K562 (cell line): ENCODE data around the gene GYG1. TPM values are rescaled to one million over a fixed set of nuclear protein-coding genes. Genes with fewer than 3 reads are reported as not detected.

ENCODE experiments used
- ATAC-seq: fragments of 200-7000 bp; cut with Tn5 transposase; 3 replicates; pipeline ENCODE4 v1.9.1; 2020; ENCODE audit warnings: moderate library complexity
- BruUV-seq: library from RNA; stranded (reverse); fragments of 400-500 nt; replicated peaks from 2 replicates; lab custom pipeline; 2021; lab: Mats Ljungman, UMichigan
- CTCF ChIA-PET: fragments of 300-600 bp; formaldehyde crosslinking; extraction: SDS; loops from one replicate; lab custom pipeline; 2021; ENCODE audit warnings: low intra/inter-chr PET ratio; lab: Yijun Ruan, JAX
- POLR2A ChIA-PET: fragments of 300-600, 350-650 bp; sonication (Branson Sonifier 250); formaldehyde crosslinking; extraction: SDS; loops from one replicate; lab custom pipeline; 2021; ENCODE audit warnings: antibody characterized with exemption, inconsistent platforms; lab: Yijun Ruan, JAX
- DNase-seq, 4 experiments: peaks; one replicate each; pipeline versions ENCODE4 v3.0.0 to v3.0.0-alpha.2; 2011 to 2018; ENCODE audit warnings: low spot score in 3 of 4, mixed read lengths in 3 of 4; ENCODE audit errors: extremely low read depth in 1 of 4
- FAIRE-seq: peaks from 2 replicates; lab custom pipeline; 2011; peaks lifted over from hg19 to GRCh38; lab: Jason Lieb, UNC
- H2AFZ ChIP-seq: 2 replicates; pipeline ENCODE4 v1.6.0; 2011; ENCODE audit warnings: low read depth, low read length, control low read depth, inconsistent platforms
- H3K27ac ChIP-seq: fragments of 200-600 bp; 3 replicates; pipeline ENCODE4 v1.8.0; 2011; ENCODE audit warnings: low read depth, mild to moderate bottlenecking, control low read depth, inconsistent platforms, low read length, moderate library complexity, mixed read lengths; ENCODE audit errors: extremely low read depth
- H3K27me3 ChIP-seq, 2 experiments: fragments of 300-600 bp in 1 of 2; 2 replicates in 1 of 2; 3 replicates in 1 of 2; pipeline versions ENCODE4 v1.6.0 to v1.8.0; 2011; ENCODE audit warnings: inconsistent platforms in 2 of 2, low read length in 2 of 2, mild to moderate bottlenecking in 1 of 2, mixed read lengths in 1 of 2, moderate library complexity in 1 of 2; ENCODE audit not compliant: control insufficient read depth in 2 of 2, insufficient read depth in 2 of 2
- H3K36me3 ChIP-seq: fragments of 300-600 bp; 3 replicates; pipeline ENCODE4 v1.8.0; 2011; ENCODE audit warnings: mild to moderate bottlenecking, low read length, inconsistent platforms; ENCODE audit not compliant: control insufficient read depth, insufficient read depth
- H3K4me1 ChIP-seq, 2 experiments: fragments of 200-600 bp in 1 of 2; replicated peaks in 1 of 2; 2 replicates in 1 of 2; 3 replicates in 1 of 2; pipeline versions ENCODE4 v1.5.1 to v1.8.0; 2011; ENCODE audit warnings: inconsistent platforms in 2 of 2, low read length in 2 of 2, mild to moderate bottlenecking in 1 of 2, mixed read lengths in 1 of 2, moderate library complexity in 1 of 2; ENCODE audit not compliant: control insufficient read depth in 2 of 2, insufficient read depth in 2 of 2
- H3K4me2 ChIP-seq: 2 replicates; pipeline ENCODE4 v1.6.1; 2011; ENCODE audit warnings: low read length, control low read depth, inconsistent platforms, mixed read lengths; ENCODE audit not compliant: insufficient read depth
- H3K4me3 ChIP-seq: fragments of 200-600 bp; sonication (generic), shearing (Covaris generic); 2 replicates; pipeline ENCODE4 v1.5.1; 2016; ENCODE audit warnings: control low read depth, inconsistent platforms
- H3K79me2 ChIP-seq: fragments of 200-600 bp; 3 replicates; pipeline ENCODE4 v1.8.0; 2011; ENCODE audit warnings: low read length, inconsistent platforms; ENCODE audit not compliant: control insufficient read depth, insufficient read depth
- H3K9ac ChIP-seq, 2 experiments: 2 replicates each; pipeline versions ENCODE4 v1.6.0 to v1.6.1; 2011; ENCODE audit warnings: low read depth in 2 of 2, low read length in 2 of 2, control low read depth in 1 of 2, inconsistent platforms in 1 of 2, mild to moderate bottlenecking in 1 of 2, mixed read lengths in 1 of 2; ENCODE audit not compliant: insufficient read depth in 1 of 2
- H3K9me1 ChIP-seq: one replicate; pipeline ENCODE4 v1.6.0; 2011; ENCODE audit warnings: inconsistent platforms, mild to moderate bottlenecking, low read length, moderate library complexity; ENCODE audit not compliant: control insufficient read depth, insufficient read depth
- H3K9me3 ChIP-seq: replicated peaks from 2 replicates; pipeline ENCODE4 v1.5.1; 2011; ENCODE audit warnings: low read depth, low read length, inconsistent platforms; ENCODE audit not compliant: control insufficient read depth, insufficient read depth
- H4K20me1 ChIP-seq: replicated peaks from 2 replicates; pipeline ENCODE4 v1.6.1; 2011; ENCODE audit warnings: low read length, inconsistent platforms, mixed read lengths; ENCODE audit not compliant: control insufficient read depth, insufficient read depth
- ARID1B ChIP-seq: fragments of 450-650 bp; IDR thresholded peaks from 2 replicates; pipeline ENCODE4 v1.6.1; 2016; ENCODE audit warnings: antibody characterized with exemption, mild to moderate bottlenecking, inconsistent platforms
- ARID3B ChIP-seq: fragments of 250-450 bp; sonication (Bioruptor Pico); IDR thresholded peaks from 2 replicates; pipeline ENCODE4 v1.4.0; 2020; ENCODE audit warnings: borderline replicate concordance
- CHD2 ChIP-seq: IDR thresholded peaks from 2 replicates; pipeline ENCODE4 v1.6.1; 2011; ENCODE audit warnings: low read depth, low read length
- FOXA3 ChIP-seq, 2 experiments: fragments of 450-650 bp in 1 of 2; sonication (generic) in 1 of 2; formaldehyde crosslinking; IDR thresholded peaks in 1 of 2; conservative IDR thresholded peaks in 1 of 2; 2 replicates each; pipeline versions ENCODE4 v1.4.0 to v1.8.0; 2020 to 2022; ENCODE audit warnings: mild to moderate bottlenecking in 2 of 2, missing genetic modification reagents in 1 of 2
- HNRNPK ChIP-seq: fragments of 200-400 bp; formaldehyde crosslinking; IDR thresholded peaks from one replicate; pipeline ENCODE4 v1.6.1; 2018; ENCODE audit warnings: mild to moderate bottlenecking, low read depth, low read length; ENCODE audit not compliant: poor library complexity, severe bottlenecking
- MYBL2 ChIP-seq, 2 experiments: fragments of 450-650 bp in 1 of 2; sonication (generic) in 1 of 2; formaldehyde crosslinking in 1 of 2; IDR thresholded peaks; 2 replicates each; pipeline versions ENCODE4 v1.6.1 to v1.8.1; 2017 to 2022; ENCODE audit warnings: borderline replicate concordance in 1 of 2, inconsistent platforms in 1 of 2, low read depth in 1 of 2, mild to moderate bottlenecking in 1 of 2, missing genetic modification reagents in 1 of 2, moderate library complexity in 1 of 2
- POLR2G ChIP-seq: fragments of 200-400 bp; formaldehyde crosslinking; IDR thresholded peaks from 2 replicates; pipeline ENCODE4 v1.6.1; 2017; ENCODE audit warnings: low read depth, mild to moderate bottlenecking, antibody characterized with exemption, low read length, moderate library complexity
- RERE ChIP-seq: sonication (generic); formaldehyde crosslinking; IDR thresholded peaks from 2 replicates; pipeline ENCODE4 v1.8.0; 2023; ENCODE audit warnings: missing genetic modification reagents, mild to moderate bottlenecking, borderline replicate concordance
- SMARCB1 ChIP-seq: IDR thresholded peaks from 2 replicates; pipeline ENCODE4 v1.6.1; 2011; ENCODE audit warnings: improper control_type of control experiment, low read depth; ENCODE audit not compliant: insufficient read length
- ZNF121 ChIP-seq: sonication (generic); formaldehyde crosslinking; conservative IDR thresholded peaks from 2 replicates; pipeline ENCODE4 v1.8.0; 2022; ENCODE audit warnings: missing genetic modification reagents
- ZNF217 ChIP-seq: sonication (generic); formaldehyde crosslinking; IDR thresholded peaks from 2 replicates; pipeline ENCODE4 v1.8.0; 2022; ENCODE audit warnings: mild to moderate bottlenecking, missing genetic modification reagents
- ZNF511 ChIP-seq: sonication (generic); formaldehyde crosslinking; IDR thresholded peaks from 2 replicates; pipeline ENCODE4 v1.8.0; 2022; ENCODE audit warnings: mild to moderate bottlenecking, missing genetic modification reagents
- ZNF512 ChIP-seq: IDR thresholded peaks from 2 replicates; pipeline ENCODE4 v1.6.1; 2016; ENCODE audit warnings: missing genetic modification characterization, missing compliant biosample characterization
- WGBS: fragments of 100-300 bp; shearing (Covaris generic); methylation state at CpG from one replicate; pipeline ENCODE4 v1.1.6; 2016; ENCODE audit warnings: low coverage, mixed read lengths; ENCODE audit not compliant: insufficient coverage; ENCODE audit errors: missing lambda C conversion rate; 5-methylcytosine and 5-hydroxymethylcytosine counted together
- in situ Hi-C: fragments of 300-500 bp; cut with MboI; formaldehyde crosslinking; loops from 4 replicates; pipeline ENCODE4 v1.15.0; 2018; ENCODE audit warnings: inconsistent platforms, mixed read lengths
- intact Hi-C: fragments of 100-400 bp; cut with micrococcal nuclease; formaldehyde crosslinking; loops from 2 replicates; pipeline ENCODE4 v1.14.2; 2022
- polyA plus RNA-seq, 8 experiments: library from polyadenylated mRNA; depleted of rRNA in 4 of 8; stranded (reverse) in 5 of 8; unstranded in 3 of 8; fragments of >200 nt; fragmentation: Nextera tagmentation in 2 of 8; fragmentation: Illumina TruSeq in 1 of 8; extraction: Ambion mirVana in 2 of 8; extraction: Trizol in 1 of 8; gene quantifications; 2 replicates each; pipeline versions ENCODE4 v1.2.1 to v1.2.3, GENCODE V29; 2011 to 2014; ENCODE audit warnings: inconsistent platforms in 1 of 8, missing spikeins in 1 of 8
- total RNA-seq, 7 experiments: library from RNA; depleted of rRNA in 6 of 7; stranded (reverse); fragments of >200 nt in 6 of 7; fragmentation: Illumina TruSeq in 2 of 7; extraction: Trizol in 2 of 7; gene quantifications; 2 replicates each; pipeline versions ENCODE4 v1.2.1 to v1.2.3, GENCODE V29; 2011 to 2021; ENCODE audit warnings: low replicate concordance in 1 of 7

Gene GYG1
- total and polyA plus RNA-seq, 9 of the 15 experiments (the other 6 are each of a cell fraction or from before 2014, with no cell fraction given) = 14.6 to 38.4 (median 24.6) TPM

- H3K4me1 ChIP-seq = peaks cover 0 to under 1% of the 10 kb centered on the region in 2 experiments; a peak in 2 of 5 replicates
- peaks cover 2% of the 10 kb centered on the region; the same call in 2 of the 3 replicates for H3K79me2 ChIP-seq
- no peak overlapping the region for H3K27ac ChIP-seq
- POLR2A ChIA-PET = no interaction called here
- H2AFZ ChIP-seq = no peak overlapping the region
- H3K9me3 ChIP-seq = no peaks in the 10 kb centered on the region
- WGBS = 100% methylated on average over 1 of the region's 1 CpG
- H4K20me1 ChIP-seq = no peaks in the 10 kb centered on the region
- DNase-seq = no peak
- no peak for ATAC-seq
- in situ Hi-C loops = no loop called here
- CTCF ChIA-PET = no interaction called here
- H3K27me3 ChIP-seq = no peaks in the 10 kb centered on the region
- no peak overlapping the region for H3K4me3 ChIP-seq
- no peak overlapping the region for H3K9ac ChIP-seq
- BruUV-seq = no TSS peak
- H3K4me2 ChIP-seq = no peak overlapping the region
- intact Hi-C loops = no loop called here
- H3K36me3 ChIP-seq = peaks cover 38% of the 10 kb centered on the region; the same call in 2 of the 3 replicates
- H3K9me1 ChIP-seq = no peaks in the 10 kb centered on the region
- no peak for FAIRE-seq
- TF ChIP-seq SMARCB1 (no peak), MYBL2 (IDR thresholded peaks at IDR 0.05; ENCODE audit: low read depth) (no peak), MYBL2 (CRISPR knock-in tag; IDR thresholded peaks at IDR 0.05; ENCODE audit: borderline replicate concordance) (no peak), ZNF512 (tag) (no peak), ARID1B (no peak), HNRNPK (no peak), ZNF511 (CRISPR knock-in tag) (no peak), FOXA3 (CRISPR knock-in tag; conservative IDR thresholded peaks at IDR 0.05 in 1 of 2, IDR thresholded peaks at IDR 0.05 in 1 of 2) (no peak), ZNF121 (CRISPR knock-in tag) (no peak), POLR2G (no peak), RERE (CRISPR knock-in tag) (no peak), ZNF217 (no peak), CHD2 (no peak), ARID3B (CRISPR knock-in tag) (no peak)
Observed at GRCh38 chr3:148997623-148998022, 6.3 kb downstream of the GYG1 start.
